C4-2B (cell line): ENCODE results near the gene CRAT.

Source experiments
- ZFX ChIP-seq: fragments of 450-650 bp; IDR thresholded peaks from 2 replicates; pipeline ENCODE4 v1.6.1; 2017
- TF ChIP-seq, protein P1 (sequence below): fragments of 450-650 bp; conservative IDR thresholded peaks from 2 replicates; pipeline ENCODE4 v1.5.1; 2017; ENCODE audit warnings: mild to moderate bottlenecking

DNA sequence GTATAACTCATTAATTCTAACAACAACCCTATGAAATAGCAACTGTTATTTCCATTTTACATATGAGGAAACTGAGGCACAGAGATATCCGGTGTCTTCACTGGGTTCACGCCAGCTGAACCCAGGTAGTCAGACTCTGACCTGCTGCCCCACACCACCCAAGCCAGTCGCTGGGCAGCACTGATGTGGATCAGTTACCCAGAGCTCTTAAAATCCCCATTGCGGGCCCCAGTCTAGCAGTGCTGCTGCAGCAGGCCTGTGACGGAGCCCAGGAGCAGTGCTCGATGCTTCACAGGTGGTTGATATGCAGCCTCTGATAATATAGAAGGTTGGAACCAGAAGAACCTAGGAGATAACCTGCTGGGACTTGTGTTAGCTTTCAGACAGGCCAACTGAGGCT lies 24.9 kb upstream of the CRAT start:
- TF ChIP-seq, protein P1, sequence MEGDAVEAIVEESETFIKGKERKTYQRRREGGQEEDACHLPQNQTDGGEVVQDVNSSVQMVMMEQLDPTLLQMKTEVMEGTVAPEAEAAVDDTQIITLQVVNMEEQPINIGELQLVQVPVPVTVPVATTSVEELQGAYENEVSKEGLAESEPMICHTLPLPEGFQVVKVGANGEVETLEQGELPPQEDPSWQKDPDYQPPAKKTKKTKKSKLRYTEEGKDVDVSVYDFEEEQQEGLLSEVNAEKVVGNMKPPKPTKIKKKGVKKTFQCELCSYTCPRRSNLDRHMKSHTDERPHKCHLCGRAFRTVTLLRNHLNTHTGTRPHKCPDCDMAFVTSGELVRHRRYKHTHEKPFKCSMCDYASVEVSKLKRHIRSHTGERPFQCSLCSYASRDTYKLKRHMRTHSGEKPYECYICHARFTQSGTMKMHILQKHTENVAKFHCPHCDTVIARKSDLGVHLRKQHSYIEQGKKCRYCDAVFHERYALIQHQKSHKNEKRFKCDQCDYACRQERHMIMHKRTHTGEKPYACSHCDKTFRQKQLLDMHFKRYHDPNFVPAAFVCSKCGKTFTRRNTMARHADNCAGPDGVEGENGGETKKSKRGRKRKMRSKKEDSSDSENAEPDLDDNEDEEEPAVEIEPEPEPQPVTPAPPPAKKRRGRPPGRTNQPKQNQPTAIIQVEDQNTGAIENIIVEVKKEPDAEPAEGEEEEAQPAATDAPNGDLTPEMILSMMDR: no peak
- TF ChIP-seq ZFX: no peak
